ENCODE data around the gene RCCD1.

Gene RCCD1

DNA sequence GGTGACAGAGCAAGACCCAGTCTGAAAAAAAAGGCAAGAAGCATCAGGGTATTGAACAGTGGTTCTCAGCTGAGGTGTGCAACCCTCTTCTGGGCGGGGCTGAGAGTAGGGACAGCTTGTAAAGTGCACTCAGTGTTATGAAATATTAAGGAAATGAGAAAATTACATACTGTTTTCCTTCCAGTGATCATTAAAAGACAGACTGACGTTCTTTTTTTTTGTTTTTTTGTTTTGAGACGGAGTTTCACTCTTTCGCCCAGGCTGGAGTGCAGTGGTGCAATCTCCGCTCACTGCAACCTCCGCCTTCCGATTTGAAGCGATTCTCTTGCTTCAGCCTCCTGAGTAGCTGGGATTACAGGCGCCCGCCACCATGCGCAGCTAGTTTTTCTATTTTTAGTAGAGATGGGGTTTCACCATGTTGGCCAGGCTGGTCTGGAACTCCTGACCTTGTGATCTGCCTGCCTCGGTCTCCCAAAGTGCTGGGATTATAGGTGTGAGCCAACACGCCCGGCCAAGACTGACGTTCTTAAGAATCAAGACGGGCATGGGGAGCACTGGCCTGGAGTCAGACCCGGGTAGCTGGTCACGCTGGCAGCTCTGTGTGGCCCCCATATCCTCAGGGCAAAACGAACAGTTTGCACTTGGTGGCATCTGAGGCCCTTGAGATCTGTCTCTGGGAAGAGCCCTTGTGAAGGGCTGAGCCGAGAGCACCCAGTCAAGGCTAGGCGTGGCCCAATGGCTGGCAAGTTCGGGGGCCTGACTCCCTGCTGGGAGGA is 40.2 kb upstream of the RCCD1 start:
- POLR2A ChIA-PET: no interaction called here
- TF ChIP-seq, protein P1, sequence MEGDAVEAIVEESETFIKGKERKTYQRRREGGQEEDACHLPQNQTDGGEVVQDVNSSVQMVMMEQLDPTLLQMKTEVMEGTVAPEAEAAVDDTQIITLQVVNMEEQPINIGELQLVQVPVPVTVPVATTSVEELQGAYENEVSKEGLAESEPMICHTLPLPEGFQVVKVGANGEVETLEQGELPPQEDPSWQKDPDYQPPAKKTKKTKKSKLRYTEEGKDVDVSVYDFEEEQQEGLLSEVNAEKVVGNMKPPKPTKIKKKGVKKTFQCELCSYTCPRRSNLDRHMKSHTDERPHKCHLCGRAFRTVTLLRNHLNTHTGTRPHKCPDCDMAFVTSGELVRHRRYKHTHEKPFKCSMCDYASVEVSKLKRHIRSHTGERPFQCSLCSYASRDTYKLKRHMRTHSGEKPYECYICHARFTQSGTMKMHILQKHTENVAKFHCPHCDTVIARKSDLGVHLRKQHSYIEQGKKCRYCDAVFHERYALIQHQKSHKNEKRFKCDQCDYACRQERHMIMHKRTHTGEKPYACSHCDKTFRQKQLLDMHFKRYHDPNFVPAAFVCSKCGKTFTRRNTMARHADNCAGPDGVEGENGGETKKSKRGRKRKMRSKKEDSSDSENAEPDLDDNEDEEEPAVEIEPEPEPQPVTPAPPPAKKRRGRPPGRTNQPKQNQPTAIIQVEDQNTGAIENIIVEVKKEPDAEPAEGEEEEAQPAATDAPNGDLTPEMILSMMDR (IDR thresholded peaks at IDR 0.05; ENCODE audit: control extremely low read depth, extremely low read depth, low read depth, missing control alignments): no peak
- DNase-seq (ENCODE audit: extremely low spot score): no peak
- CTCF ChIA-PET: interaction anchor here (0.8 to 4.8 kb wide), 6 partner anchors 11 to 29 kb away, joined by 4 to 38 read pairs (median 14); partner anchors contain the start of genes HDDC3, MAN2A2 and UNC45A

DNA sequence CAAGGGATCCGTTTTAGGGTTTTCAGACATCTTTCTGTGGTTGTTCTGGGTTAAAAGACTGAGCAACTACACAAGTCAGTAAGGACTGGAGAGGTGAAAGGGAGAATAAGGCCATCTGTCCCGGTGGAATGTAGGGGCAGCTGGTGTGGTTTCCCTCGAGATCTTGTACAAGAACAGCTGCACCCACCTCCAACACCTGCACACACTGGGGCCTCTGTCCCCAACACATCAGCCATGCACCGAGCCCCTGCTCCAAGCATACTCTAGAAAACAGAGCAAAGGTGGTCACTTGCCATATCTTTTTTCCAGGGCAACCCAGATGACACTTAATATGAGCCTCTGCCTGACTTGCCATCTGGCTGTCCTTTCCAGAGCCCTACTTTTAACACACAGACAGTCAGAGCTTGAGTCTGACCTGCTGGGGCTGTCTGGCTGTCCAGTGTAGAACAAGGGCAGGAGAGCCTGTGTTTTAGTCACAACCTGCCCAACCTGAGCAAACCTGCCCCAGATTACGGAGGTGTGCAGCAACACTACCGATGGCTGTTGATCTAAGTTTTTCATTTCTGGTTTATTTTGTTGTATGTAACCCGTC is 39.4 kb upstream of the RCCD1 start:
- POLR2A ChIA-PET: no interaction called here

DNA sequence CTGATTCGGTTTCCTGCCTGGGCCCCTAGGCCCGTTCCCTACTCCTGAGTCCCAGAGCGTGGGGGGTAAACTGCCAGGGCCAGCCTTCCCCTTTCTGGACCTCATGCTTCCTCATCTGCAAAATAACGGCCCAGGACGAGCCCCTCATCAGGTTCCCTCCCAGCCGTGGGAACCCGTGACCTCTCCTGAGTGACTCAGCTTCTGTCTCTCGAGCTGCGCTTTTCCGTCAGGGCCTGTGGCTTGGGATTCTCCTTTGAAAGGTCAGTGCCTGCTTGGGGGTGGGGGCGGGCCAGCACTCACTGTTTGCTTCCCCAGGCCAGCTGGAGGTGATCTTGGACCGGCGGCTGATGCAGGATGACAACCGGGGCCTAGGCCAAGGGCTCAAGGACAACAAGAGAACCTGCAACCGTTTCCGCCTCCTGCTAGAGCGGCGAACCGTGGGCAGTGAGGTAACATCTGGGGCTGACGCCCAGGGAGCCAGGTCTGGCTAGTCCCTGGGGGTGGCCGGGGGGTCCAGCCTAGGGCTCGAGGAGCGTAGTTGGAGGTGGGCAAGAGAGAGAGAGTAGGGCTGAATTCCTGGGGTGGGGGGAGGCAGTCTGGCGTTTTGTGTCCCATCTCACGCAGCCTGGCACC is 38.8 kb upstream of the RCCD1 start:
- CTCF ChIA-PET: interaction anchor here (0.8 to 4.8 kb wide), 3 partner anchors 10 to 17 kb away, joined by 3 to 38 read pairs (median 36); partner anchors contain the start of genes HDDC3, MAN2A2 and UNC45A
- TF ChIP-seq, protein P1 (IDR thresholded peaks at IDR 0.05; ENCODE audit: control extremely low read depth, extremely low read depth, low read depth, missing control alignments): no peak
- DNase-seq (ENCODE audit: extremely low spot score): no peak
- POLR2A ChIA-PET: no interaction called here

More for the DNA sequence above, 39.4 kb upstream of the RCCD1 start:
- CTCF ChIA-PET: interaction anchor here (0.8 to 4.8 kb wide), 4 partner anchors 9 to 30 kb away, joined by 3 to 38 read pairs (median 20); partner anchors contain the start of genes HDDC3, MAN2A2 and UNC45A
- no peak for DNase-seq (ENCODE audit: extremely low spot score)
- TF ChIP-seq, protein P1 (IDR thresholded peaks at IDR 0.05; ENCODE audit: control extremely low read depth, extremely low read depth, low read depth, missing control alignments): no peak

DNA sequence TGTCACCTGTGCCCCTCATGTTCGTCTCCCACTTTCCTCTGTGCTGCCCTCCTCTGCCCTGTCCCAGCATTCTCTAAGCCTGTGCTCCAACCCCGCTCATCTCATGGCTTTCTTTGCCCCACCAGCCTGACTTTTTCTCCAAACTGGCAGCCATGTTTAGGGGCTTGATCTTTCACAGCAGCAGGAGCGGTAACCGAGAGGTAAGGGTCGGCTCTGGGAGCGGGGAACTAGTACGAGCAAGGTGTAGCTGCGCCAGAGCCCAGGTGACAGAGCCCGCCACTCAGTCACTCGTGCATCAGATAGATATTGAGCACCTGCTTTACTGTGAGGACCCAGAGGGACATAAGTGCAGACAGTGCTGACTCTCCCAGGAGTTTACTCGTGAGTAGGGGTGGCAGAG is 38.2 kb upstream of the RCCD1 start:
- TF ChIP-seq, protein P1 (IDR thresholded peaks at IDR 0.05; ENCODE audit: control extremely low read depth, extremely low read depth, low read depth, missing control alignments): no peak
- CTCF ChIA-PET: interaction anchor here (3.7 to 4.8 kb wide), 2 partner anchors 13 to 16 kb away, joined by 36 to 38 read pairs; partner anchors contain the start of genes HDDC3, MAN2A2 and UNC45A
- POLR2A ChIA-PET: no interaction called here
- no peak for DNase-seq (ENCODE audit: extremely low spot score)

DNA sequence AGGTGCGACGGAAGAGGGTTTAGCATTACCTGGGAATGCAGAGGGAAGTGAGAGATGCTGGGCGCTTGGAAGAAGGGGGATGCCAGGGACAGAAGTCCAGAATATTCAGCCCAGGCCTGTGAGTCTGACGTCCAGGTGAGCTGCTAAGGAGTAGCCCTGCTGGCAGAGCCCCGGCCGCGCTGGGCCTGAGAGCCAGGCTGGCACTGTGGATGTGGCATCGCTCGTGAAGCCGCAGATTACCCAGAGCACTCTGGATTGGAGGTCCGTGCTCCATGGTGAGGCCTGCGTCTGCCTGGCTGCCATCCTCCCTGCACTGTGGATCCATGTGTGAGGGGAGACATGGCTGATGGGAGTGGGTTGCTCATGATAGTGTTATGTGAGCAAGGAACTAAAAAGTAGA is 37.1 kb upstream of the RCCD1 start:
- CTCF ChIA-PET: interaction anchor here (1.1 to 4.8 kb wide), 2 partner anchors 15 to 24 kb away, joined by 3 to 38 read pairs; partner anchors contain the start of genes HDDC3 and UNC45A
- POLR2A ChIA-PET: no interaction called here
- no peak for DNase-seq (ENCODE audit: extremely low spot score)
- TF ChIP-seq, protein P1 (IDR thresholded peaks at IDR 0.05; ENCODE audit: control extremely low read depth, extremely low read depth, low read depth, missing control alignments): no peak

Data from GM10248 (cell line).